ENCODE results near the gene MTG1.

The MTG1 gene

DNA sequence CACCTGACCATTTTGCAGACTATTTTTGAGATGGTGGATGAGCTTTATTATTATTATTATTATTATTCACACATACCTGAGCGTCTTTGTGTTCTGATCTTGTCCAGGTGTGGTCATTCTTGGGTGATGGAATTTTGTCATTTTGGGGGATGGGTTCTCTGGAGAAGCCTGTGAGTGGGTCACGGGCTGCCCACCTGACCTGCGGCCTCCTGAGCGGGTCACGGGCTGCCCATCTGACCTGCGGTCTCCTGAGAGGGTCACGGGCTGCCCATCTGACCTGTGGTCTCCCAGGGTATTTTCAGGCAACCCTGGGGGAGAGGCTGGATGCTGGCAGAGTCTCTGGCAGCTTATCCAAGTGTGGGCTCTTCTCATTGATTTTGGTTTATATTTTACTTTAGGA, 67.1 kb downstream of the MTG1 start:
- ChIA-PET CTCF (no interaction called here), POLR2A (ENCODE audit: low non-redundant PET) (no interaction called here)
- TF ChIP-seq, protein P1, sequence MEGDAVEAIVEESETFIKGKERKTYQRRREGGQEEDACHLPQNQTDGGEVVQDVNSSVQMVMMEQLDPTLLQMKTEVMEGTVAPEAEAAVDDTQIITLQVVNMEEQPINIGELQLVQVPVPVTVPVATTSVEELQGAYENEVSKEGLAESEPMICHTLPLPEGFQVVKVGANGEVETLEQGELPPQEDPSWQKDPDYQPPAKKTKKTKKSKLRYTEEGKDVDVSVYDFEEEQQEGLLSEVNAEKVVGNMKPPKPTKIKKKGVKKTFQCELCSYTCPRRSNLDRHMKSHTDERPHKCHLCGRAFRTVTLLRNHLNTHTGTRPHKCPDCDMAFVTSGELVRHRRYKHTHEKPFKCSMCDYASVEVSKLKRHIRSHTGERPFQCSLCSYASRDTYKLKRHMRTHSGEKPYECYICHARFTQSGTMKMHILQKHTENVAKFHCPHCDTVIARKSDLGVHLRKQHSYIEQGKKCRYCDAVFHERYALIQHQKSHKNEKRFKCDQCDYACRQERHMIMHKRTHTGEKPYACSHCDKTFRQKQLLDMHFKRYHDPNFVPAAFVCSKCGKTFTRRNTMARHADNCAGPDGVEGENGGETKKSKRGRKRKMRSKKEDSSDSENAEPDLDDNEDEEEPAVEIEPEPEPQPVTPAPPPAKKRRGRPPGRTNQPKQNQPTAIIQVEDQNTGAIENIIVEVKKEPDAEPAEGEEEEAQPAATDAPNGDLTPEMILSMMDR (conservative IDR thresholded peaks at IDR 0.05; ENCODE audit: low read depth): no peak
- H3K27ac ChIP-seq: no peak overlapping the region
- no peak for DNase-seq (ENCODE audit: low spot score)

DNA sequence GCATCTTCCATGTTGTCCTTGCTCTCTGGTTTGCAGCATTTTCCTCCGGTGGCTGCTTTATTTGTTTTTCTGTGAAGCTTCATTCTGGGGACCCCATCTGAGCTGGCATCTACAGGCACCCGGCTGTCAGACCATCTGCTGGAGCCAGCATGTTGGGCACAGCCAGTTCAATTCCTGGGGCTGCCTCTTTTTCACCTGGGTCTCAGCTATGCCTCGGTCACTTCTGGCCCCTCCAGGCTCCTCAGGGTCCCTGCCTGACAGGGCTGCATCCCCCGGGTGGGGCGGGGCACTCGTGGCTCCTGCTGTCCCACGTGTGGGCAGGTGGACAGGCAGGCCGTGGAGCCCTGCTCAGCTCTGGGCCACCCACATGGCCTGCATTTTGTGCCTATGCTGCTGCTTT, 67.9 kb downstream of the MTG1 start:
- no peak overlapping the region for H3K27ac ChIP-seq
- TF ChIP-seq, protein P1 (conservative IDR thresholded peaks at IDR 0.05; ENCODE audit: low read depth): no peak
- POLR2A ChIA-PET (ENCODE audit: low non-redundant PET): no interaction called here
- DNase-seq (ENCODE audit: low spot score): no peak
- CTCF ChIA-PET: no interaction called here

DNA sequence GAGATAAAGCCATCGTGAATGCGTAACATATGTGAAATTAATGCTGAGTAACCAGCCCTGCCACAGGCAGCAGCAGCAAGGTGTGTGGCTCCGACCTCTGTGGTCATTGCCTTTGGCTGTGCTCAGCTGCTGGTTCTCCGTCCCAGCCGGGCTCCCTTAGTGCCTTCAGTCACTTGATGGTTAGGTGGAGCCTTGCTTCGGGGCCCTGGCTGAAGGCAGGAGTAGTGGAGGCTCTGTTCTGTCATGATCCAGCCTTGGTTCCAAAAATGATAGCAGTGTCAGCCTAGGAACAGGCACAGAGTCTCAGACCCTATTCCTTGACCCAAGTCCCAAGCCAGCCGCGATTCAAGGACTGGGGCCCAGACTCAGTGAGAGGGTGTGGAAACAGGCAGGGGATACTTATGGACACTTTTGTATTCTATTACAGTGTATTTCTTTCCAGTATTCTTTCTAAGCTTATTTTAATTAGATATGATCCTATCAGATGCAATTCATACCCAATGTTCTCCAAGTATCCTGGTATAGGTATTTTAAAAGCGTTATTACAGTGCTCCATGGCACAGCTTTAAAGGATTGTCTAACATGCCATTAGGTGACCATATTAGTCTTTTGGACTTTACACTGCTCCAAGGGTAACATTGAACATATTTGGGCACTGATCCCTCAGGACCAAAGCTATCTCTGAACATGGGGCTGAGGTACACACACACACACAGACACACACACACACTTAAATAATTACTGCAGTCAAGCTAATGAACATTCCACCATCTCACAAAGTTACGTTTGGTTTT, 68.8 kb downstream of the MTG1 start:
- CTCF ChIA-PET: no interaction called here
- POLR2A ChIA-PET (ENCODE audit: low non-redundant PET): no interaction called here
- no peak for DNase-seq (ENCODE audit: low spot score)
- TF ChIP-seq, protein P1 (conservative IDR thresholded peaks at IDR 0.05; ENCODE audit: low read depth): no peak
- H3K27ac ChIP-seq: no peak overlapping the region

DNA sequence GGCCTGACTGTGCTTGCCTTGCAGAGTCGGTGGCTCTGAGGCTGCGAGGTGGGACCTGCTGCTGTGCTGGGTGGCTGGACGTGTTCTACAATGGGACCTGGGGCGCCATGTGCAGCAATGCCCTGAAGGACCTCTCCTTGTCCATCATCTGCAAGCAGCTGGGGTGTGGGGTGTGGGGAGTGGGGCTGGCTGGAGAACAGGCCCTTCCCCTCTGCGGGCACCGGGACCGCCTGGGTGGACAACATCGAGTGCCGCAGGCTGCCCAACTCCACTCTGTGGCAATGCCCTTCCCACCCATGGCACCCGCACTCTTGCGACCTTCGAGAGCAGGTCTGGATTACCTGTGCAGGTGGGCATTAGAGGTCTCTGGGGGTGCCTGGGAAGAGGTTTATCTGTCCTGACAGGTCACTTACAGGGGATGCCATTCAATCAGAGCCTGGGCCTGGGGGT, 70.7 kb downstream of the MTG1 start:
- ChIA-PET CTCF (interaction anchor here (0.6 kb wide), 1 partner anchor 33 kb away, joined by 3 read pairs; no protein-coding TSS in a partner anchor), POLR2A (ENCODE audit: low non-redundant PET) (no interaction called here)
- no peak overlapping the region for H3K27ac ChIP-seq
- DNase-seq (ENCODE audit: low spot score): no peak
- TF ChIP-seq, protein P1 (conservative IDR thresholded peaks at IDR 0.05; ENCODE audit: low read depth): no peak

DNA sequence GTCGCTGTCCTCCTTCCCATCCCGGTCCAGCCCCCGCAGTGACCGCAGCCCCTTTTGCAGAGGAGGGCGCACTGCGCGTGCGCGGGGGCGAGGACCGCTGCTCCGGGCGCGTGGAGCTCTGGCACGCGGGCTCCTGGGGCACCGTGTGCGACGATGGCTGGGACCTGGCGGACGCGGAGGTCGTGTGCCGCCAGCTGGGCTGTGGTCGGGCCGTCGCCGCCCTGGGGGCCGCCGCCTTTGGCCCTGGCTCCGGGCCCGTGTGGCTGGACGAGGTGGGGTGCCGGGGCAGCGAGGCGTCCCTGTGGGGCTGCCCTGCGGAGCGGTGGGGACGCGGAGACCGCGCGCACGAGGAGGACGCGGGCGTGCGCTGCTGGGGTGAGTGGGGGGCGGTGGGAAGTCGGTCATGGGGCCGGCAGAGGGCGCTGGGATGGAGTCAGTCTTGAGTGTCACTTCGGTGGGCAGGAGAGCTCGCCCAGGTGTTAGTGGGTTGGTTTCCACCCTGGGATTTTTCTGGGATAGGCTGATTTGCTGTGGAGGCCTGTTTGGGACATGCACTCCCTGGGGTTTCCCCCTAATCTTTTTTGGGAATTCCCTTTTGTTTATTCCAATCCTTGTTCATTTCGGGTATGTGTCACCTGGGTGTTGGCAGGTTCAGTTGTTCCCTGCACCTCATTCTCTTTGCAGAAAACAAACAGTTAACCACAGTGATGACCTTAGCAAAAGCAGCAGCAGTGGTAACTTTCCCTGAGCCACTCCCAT, 71.4 kb downstream of the MTG1 start:
- CTCF ChIA-PET: interaction anchor here (0.6 kb wide), 1 partner anchor 32 kb away, joined by 3 read pairs; no protein-coding TSS in a partner anchor
- POLR2A ChIA-PET (ENCODE audit: low non-redundant PET): interaction anchor here (0.6 kb wide), 1 partner anchor 8 kb away, joined by 3 read pairs; no protein-coding TSS in a partner anchor
- TF ChIP-seq, protein P1 (conservative IDR thresholded peaks at IDR 0.05; ENCODE audit: low read depth): no peak
- no peak for DNase-seq (ENCODE audit: low spot score)
- no peak overlapping the region for H3K27ac ChIP-seq

DNA sequence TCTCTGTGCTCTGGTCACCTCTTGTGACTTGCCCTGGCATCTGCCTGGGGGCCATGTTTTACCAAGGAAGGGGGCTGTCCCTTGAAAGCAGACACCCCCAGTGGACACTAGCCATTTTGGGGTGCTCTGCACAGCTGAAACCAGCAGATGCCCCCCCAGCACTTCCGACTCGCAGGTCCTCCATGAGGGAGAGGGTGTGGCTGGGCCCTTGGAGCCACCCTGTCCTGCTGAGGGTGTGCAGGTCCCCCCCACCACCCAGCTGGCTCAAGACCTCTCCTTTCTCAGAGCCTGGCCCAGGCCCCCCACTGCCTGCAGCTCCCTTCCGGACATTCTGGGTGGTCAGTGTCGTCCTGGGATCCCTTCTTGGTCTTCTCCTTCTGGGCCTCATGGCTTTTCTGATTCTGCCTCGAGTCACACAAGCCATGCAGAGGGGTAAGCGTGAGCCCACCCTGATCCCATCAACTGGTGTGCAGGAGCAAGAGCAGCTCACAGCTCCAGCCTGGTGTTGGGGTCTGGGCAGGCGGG, 72.1 kb downstream of the MTG1 start:
- no peak overlapping the region for H3K27ac ChIP-seq
- DNase-seq (ENCODE audit: low spot score): no peak
- TF ChIP-seq, protein P1 (conservative IDR thresholded peaks at IDR 0.05; ENCODE audit: low read depth): no peak
- ChIA-PET POLR2A (ENCODE audit: low non-redundant PET) (interaction anchor here (0.6 kb wide), 1 partner anchor 9 kb away, joined by 3 read pairs; no protein-coding TSS in a partner anchor), CTCF (interaction anchor here (0.6 kb wide), 1 partner anchor 18 kb away, joined by 4 read pairs; no protein-coding TSS in a partner anchor)

Measured in RWPE1 (cell line).